PFSK-1 (cell line): ENCODE data around the gene TIMM21.

ENCODE experiments used
- FOXP2 ChIP-seq: optimal IDR thresholded peaks from 2 replicates; pipeline ENCODE3; 2011; ENCODE audit warnings: borderline replicate concordance, control low read depth, inconsistent platforms; ENCODE audit not compliant: insufficient read depth; ENCODE audit errors: extremely low read length, extremely low read depth
- POLR2AphosphoS5 ChIP-seq: IDR thresholded peaks from 2 replicates; pipeline ENCODE4 v1.6.1; 2012; ENCODE audit warnings: low read depth, mild to moderate bottlenecking, control low read depth, low read length, moderate library complexity
- REST ChIP-seq, 2 experiments: IDR thresholded peaks; 2 replicates each; pipeline versions ENCODE4 v1.6.1 to v1.8.0; 2011 to 2012; ENCODE audit warnings: low read depth in 2 of 2, low read length in 2 of 2, control low read depth in 1 of 2, inconsistent platforms in 1 of 2, mild to moderate bottlenecking in 1 of 2, moderate library complexity in 1 of 2; ENCODE audit not compliant: insufficient read depth in 1 of 2
- SIN3A ChIP-seq: IDR thresholded peaks from 2 replicates; pipeline ENCODE4 v1.6.1; 2012; ENCODE audit warnings: mild to moderate bottlenecking, low read length, moderate library complexity, borderline replicate concordance; ENCODE audit not compliant: insufficient read depth
- TAF1 ChIP-seq: IDR thresholded peaks from 2 replicates; pipeline ENCODE4 v1.6.1; 2012; ENCODE audit warnings: low read length, control low read depth, borderline replicate concordance; ENCODE audit not compliant: insufficient read depth

Gene TIMM21

GRCh38 chr18:74191577-74191976 lies 43.3 kb downstream of the TIMM21 start:
- no peak for TF ChIP-seq REST (IDR thresholded peaks at IDR 0.05; ENCODE audit: insufficient read depth in 1 of 2, low read depth in 2 of 2, low read length in 2 of 2)
- no peak for TF ChIP-seq TAF1
- TF ChIP-seq POLR2AphosphoS5 = no peak
- TF ChIP-seq SIN3A = no peak
- no peak for TF ChIP-seq FOXP2

GRCh38 chr18:74194691-74195090 lies 46.4 kb downstream of the TIMM21 start:
- TF ChIP-seq FOXP2 (no peak), POLR2AphosphoS5 (no peak), TAF1 (no peak), REST (IDR thresholded peaks at IDR 0.05; ENCODE audit: insufficient read depth in 1 of 2, low read depth in 2 of 2, low read length in 2 of 2) (no peak), SIN3A (no peak)

- TF ChIP-seq POLR2AphosphoS5 (no peak), REST (IDR thresholded peaks at IDR 0.05; ENCODE audit: insufficient read depth in 1 of 2, low read depth in 2 of 2, low read length in 2 of 2) (no peak), SIN3A (no peak), TAF1 (no peak), FOXP2 (no peak)
Measured at GRCh38 chr18:74196220-74197119, 48.1 kb downstream of the TIMM21 start.

DNA sequence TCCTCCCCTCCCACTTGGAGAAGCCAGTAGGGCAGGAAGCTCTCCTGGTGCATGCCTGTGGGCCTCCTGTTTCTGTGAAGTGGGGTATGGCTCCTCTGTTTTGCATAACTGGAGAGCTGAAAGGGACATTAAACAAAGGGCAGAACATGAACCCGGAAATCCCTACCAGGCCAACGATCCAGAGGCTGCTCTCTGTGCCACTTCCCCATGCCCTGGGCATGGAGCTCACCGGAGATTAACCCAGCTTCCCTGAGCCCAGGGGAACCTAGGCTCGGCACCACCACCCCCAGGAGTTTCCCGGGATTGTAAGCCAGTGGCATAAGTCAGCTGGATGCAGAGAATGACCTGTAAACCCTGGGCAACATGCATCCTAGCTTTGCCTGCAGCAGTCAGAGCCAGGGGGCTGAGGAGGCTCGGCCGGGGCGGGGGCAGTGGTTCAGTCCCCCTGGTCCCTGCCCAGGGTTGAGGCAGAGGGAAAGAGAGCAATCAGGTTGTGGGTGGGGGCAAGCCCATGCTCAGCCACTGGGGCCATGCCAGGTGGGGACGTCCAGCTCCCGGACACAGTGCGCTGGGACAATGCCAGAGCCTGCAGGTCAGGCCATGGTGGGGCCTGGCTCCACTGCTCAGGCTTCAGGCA lies 49.5 kb downstream of the TIMM21 start:
- TF ChIP-seq TAF1 = no peak
- no peak for TF ChIP-seq POLR2AphosphoS5
- no peak for TF ChIP-seq FOXP2
- no peak for TF ChIP-seq SIN3A
- no peak for TF ChIP-seq REST (IDR thresholded peaks at IDR 0.05; ENCODE audit: insufficient read depth in 1 of 2, low read depth in 2 of 2, low read length in 2 of 2)

- TF ChIP-seq POLR2AphosphoS5 (no peak), FOXP2 (no peak), REST (IDR thresholded peaks at IDR 0.05; ENCODE audit: insufficient read depth in 1 of 2, low read depth in 2 of 2, low read length in 2 of 2) (no peak), TAF1 (no peak), SIN3A (no peak)
Measured at GRCh38 chr18:74198453-74198852, 50.1 kb downstream of the TIMM21 start.
